Common myeloid progenitor, CD34-positive (primary cell): ENCODE data around the gene ATP2B1.

ENCODE experiments used
- CTCF ChIA-PET: fragments of 350-600 bp; sonication (Branson Sonifier 250); formaldehyde crosslinking; loops from one replicate; lab custom pipeline; 2021; ENCODE audit warnings: antibody characterized with exemption; lab: Charles Lee
- POLR2A ChIA-PET: fragments of 350-600 bp; sonication (Branson Sonifier 250); formaldehyde crosslinking; loops from one replicate; lab custom pipeline; 2021; ENCODE audit warnings: antibody characterized with exemption; lab: Charles Lee
- DNase-seq, 3 donors: peaks; one replicate each; pipeline versions ENCODE4 v3.0.0 to v3.0.0-alpha.2; 2013
- H3K27ac ChIP-seq, 2 experiments: 1 replicate in 1 of 2; 2 replicates in 1 of 2; pipeline ENCODE4 v1.7.0; 2013; ENCODE audit warnings: inconsistent platforms in 2 of 2, low read length in 2 of 2, mild to moderate bottlenecking in 2 of 2, low read depth in 1 of 2, moderate library complexity in 1 of 2; ENCODE audit not compliant: severe bottlenecking in 2 of 2, insufficient read depth in 1 of 2, poor library complexity in 1 of 2
- H3K27me3 ChIP-seq, 5 experiments: replicated peaks in 2 of 5; 1 replicate in 3 of 5; 2 replicates in 2 of 5; pipeline versions ENCODE4 v1.6.1 to v1.7.0; 2013; ENCODE audit warnings: low read length in 4 of 5, mild to moderate bottlenecking in 2 of 5, moderate library complexity in 2 of 5, inconsistent platforms in 1 of 5; ENCODE audit not compliant: insufficient read depth in 5 of 5, control insufficient read depth in 4 of 5
- H3K36me3 ChIP-seq, 4 experiments: 1 replicate in 2 of 4; 2 replicates in 2 of 4; pipeline versions ENCODE4 v1.6.1 to v1.7.0; 2013; ENCODE audit warnings: low read length in 3 of 4, control low read depth in 1 of 4, mild to moderate bottlenecking in 1 of 4; ENCODE audit not compliant: control insufficient read depth in 4 of 4, insufficient read depth in 4 of 4
- H3K4me1 ChIP-seq, 4 experiments: 1 replicate in 3 of 4; 2 replicates in 1 of 4; pipeline versions ENCODE4 v1.6.1 to v1.7.1; 2013; ENCODE audit warnings: low read length in 3 of 4, mild to moderate bottlenecking in 3 of 4, control low read depth in 1 of 4, inconsistent platforms in 1 of 4, moderate library complexity in 1 of 4; ENCODE audit not compliant: control insufficient read depth in 4 of 4, insufficient read depth in 4 of 4; ENCODE audit errors: control extremely low read depth in 1 of 4
- H3K4me3 ChIP-seq, 7 experiments: 1 replicate in 4 of 7; 2 replicates in 3 of 7; pipeline versions ENCODE4 v1.5.1 to v1.7.0; 2013; ENCODE audit warnings: mild to moderate bottlenecking in 7 of 7, low read length in 6 of 7, moderate library complexity in 6 of 7, inconsistent platforms in 2 of 7, low read depth in 2 of 7, control low read depth in 1 of 7; ENCODE audit not compliant: insufficient read depth in 4 of 7, control insufficient read depth in 1 of 7; ENCODE audit errors: extremely low read depth in 1 of 7
- H3K9me3 ChIP-seq, 5 experiments: 1 replicate in 4 of 5; 2 replicates in 1 of 5; pipeline versions ENCODE4 v1.6.1 to v1.7.1; 2013; ENCODE audit warnings: low read length in 4 of 5, mild to moderate bottlenecking in 2 of 5, inconsistent platforms in 1 of 5, low read depth in 1 of 5, moderate library complexity in 1 of 5; ENCODE audit not compliant: control insufficient read depth in 4 of 5, insufficient read depth in 2 of 5; ENCODE audit errors: control extremely low read depth in 1 of 5
- WGBS: methylation state at CpG from one replicate; pipeline ENCODE4 v1.1.5; 2013; ENCODE audit not compliant: insufficient coverage; 5-methylcytosine and 5-hydroxymethylcytosine counted together

ATP2B1 gene

GRCh38 chr12:89663577-89664357 is 44.9 kb downstream of the ATP2B1 start:
- H3K9me3 ChIP-seq: no peaks in the 10 kb centered on the region
- ChIA-PET POLR2A (interaction anchor here (1.1 kb wide), 1 partner anchor 11 kb away, joined by 3 read pairs; no protein-coding TSS in a partner anchor), CTCF (interaction anchor here (0.9 to 2.0 kb wide), 5 partner anchors 10 to 29 kb away, joined by 3 to 5 read pairs (median 3); no protein-coding TSS in a partner anchor)
- H3K27ac ChIP-seq: peak overlapping the region; percentile 30 to 59
- peak; percentile 36 to 87 (median 82) for DNase-seq
- H3K36me3 ChIP-seq: peaks cover 0 to 3% (median 0%) of the 10 kb centered on the region in 4 experiments
- peak overlapping the region in 2 of 7 experiments; percentile 8 to 60 for H3K4me3 ChIP-seq
- no peaks in the 10 kb centered on the region for H3K27me3 ChIP-seq
- H3K4me1 ChIP-seq: peaks cover 12 to 21% (median 16%) of the 10 kb centered on the region in 4 experiments
- 0% methylated on average over 1 of the region's 4 CpGs for WGBS

DNA sequence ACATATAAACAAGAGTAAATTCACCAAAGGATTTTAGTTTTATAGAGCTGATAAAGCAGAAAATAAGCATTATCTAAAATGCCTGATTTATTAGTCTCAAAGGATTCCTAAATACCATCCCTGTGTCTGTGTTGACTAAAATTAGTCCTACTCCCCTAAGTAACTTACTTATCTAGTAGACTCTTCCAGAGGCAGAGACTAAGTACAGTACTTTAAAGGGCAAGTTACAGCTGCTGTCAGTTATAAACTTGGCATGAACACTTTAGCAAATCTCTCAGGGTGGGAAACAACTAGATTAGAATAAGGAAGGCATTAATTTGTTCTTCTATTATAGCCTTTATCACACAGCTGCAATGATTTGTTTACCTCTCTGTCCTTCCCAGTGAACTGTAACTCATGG is 46.0 kb downstream of the ATP2B1 start:
- H3K9me3 ChIP-seq: no peaks in the 10 kb centered on the region
- no peak overlapping the region for H3K4me3 ChIP-seq
- H3K27me3 ChIP-seq: no peaks in the 10 kb centered on the region
- no peak overlapping the region for H3K27ac ChIP-seq
- no peak for DNase-seq
- ChIA-PET POLR2A (interaction anchor here (1.1 kb wide), 1 partner anchor 12 kb away, joined by 3 read pairs; no protein-coding TSS in a partner anchor), CTCF (interaction anchor here (0.9 to 2.0 kb wide), 4 partner anchors 9 to 28 kb away, joined by 3 to 5 read pairs (median 3); no protein-coding TSS in a partner anchor)
- peaks cover 0 to 3% (median 0%) of the 10 kb centered on the region in 4 experiments for H3K36me3 ChIP-seq
- H3K4me1 ChIP-seq: peaks cover 12 to 19% (median 16%) of the 10 kb centered on the region in 4 experiments

- Histone ChIP-seq H3K9me3 (no peaks in the 10 kb centered on the region), H3K4me1 (peaks cover 12 to 21% (median 18%) of the 10 kb centered on the region in 4 experiments), H3K27ac (no peak overlapping the region), H3K27me3 (no peaks in the 10 kb centered on the region), H3K4me3 (no peak overlapping the region), H3K36me3 (peaks cover 0 to 3% (median 0%) of the 10 kb centered on the region in 4 experiments)
- POLR2A ChIA-PET: no interaction called here
- CTCF ChIA-PET: interaction anchor here (0.9 to 2.0 kb wide), 2 partner anchors 9 to 24 kb away, joined by 4 to 5 read pairs; no protein-coding TSS in a partner anchor
- DNase-seq: no peak
- 83% methylated on average over 1 of the region's 4 CpGs for WGBS
Observed at GRCh38 chr12:89661706-89662330, 46.8 kb downstream of the ATP2B1 start.

- no peak for DNase-seq
- POLR2A ChIA-PET: no interaction called here
- H3K4me1 ChIP-seq: peaks cover under 1 to 7% (median 4%) of the 10 kb centered on the region in 4 experiments
- H3K9me3 ChIP-seq: no peaks in the 10 kb centered on the region
- H3K36me3 ChIP-seq: peaks cover 3 to 16% (median 4%) of the 10 kb centered on the region in 4 experiments
- no peak overlapping the region for H3K27ac ChIP-seq
- no peak overlapping the region for H3K4me3 ChIP-seq
- WGBS: no CpG with 5 or more reads among the region's 1 CpG
- CTCF ChIA-PET: no interaction called here
- H3K27me3 ChIP-seq: no peaks in the 10 kb centered on the region
Observed at GRCh38 chr12:89657739-89658138, 50.9 kb downstream of the ATP2B1 start.

DNA sequence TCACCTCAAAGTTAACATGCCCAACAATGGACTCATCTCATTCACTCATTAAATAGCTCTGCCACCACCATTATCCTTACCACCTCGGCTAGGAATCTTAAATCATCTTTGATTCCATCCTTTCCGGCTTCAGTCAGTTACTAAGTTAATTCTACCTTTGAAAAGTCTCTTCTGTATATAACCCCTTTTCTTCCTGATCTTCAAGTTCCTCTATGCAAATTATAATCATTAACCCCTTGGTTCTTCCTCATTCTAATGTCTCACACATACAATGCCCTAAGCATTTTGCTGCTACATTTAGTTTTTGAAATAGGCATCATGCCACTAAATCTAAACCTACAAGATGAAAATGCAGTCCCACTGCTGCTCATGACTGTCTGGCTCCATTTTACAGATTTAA is 51.6 kb downstream of the ATP2B1 start:
- no peaks in the 10 kb centered on the region for H3K9me3 ChIP-seq
- peak in 2 of 3 donors; percentile 33 to 34 for DNase-seq
- ChIA-PET POLR2A (no interaction called here), CTCF (no interaction called here)
- H3K4me3 ChIP-seq: no peak overlapping the region
- WGBS: 86% methylated on average over 2 of the region's 2 CpGs
- peaks cover 0 to 5% (median 3%) of the 10 kb centered on the region in 4 experiments for H3K4me1 ChIP-seq
- peaks cover 3 to 22% (median 4%) of the 10 kb centered on the region in 4 experiments for H3K36me3 ChIP-seq
- no peaks in the 10 kb centered on the region for H3K27me3 ChIP-seq
- H3K27ac ChIP-seq: no peak overlapping the region

GRCh38 chr12:89655841-89656240 is 52.8 kb downstream of the ATP2B1 start:
- no CpG with 5 or more reads among the region's 1 CpG for WGBS
- no peak overlapping the region for H3K27ac ChIP-seq
- ChIA-PET CTCF (interaction anchor here (1.7 kb wide), 1 partner anchor 29 kb away, joined by 3 read pairs; no protein-coding TSS in a partner anchor), POLR2A (no interaction called here)
- H3K27me3 ChIP-seq: no peaks in the 10 kb centered on the region
- no peak for DNase-seq
- H3K4me1 ChIP-seq: peaks cover 0 to 5% (median 1%) of the 10 kb centered on the region in 4 experiments
- H3K4me3 ChIP-seq: no peak overlapping the region
- peaks cover 0 to 1% (median 0%) of the 10 kb centered on the region in 5 experiments for H3K9me3 ChIP-seq
- H3K36me3 ChIP-seq: peaks cover 4 to 31% (median 6%) of the 10 kb centered on the region in 4 experiments
